ENCODE measurements around the gene AKT3.
"Not testable (repeated sequence)": the region's sequence is repeated elsewhere in the genome, so short reads cannot be mapped to it uniquely, and the experiment has no call there.

Gene AKT3

DNA sequence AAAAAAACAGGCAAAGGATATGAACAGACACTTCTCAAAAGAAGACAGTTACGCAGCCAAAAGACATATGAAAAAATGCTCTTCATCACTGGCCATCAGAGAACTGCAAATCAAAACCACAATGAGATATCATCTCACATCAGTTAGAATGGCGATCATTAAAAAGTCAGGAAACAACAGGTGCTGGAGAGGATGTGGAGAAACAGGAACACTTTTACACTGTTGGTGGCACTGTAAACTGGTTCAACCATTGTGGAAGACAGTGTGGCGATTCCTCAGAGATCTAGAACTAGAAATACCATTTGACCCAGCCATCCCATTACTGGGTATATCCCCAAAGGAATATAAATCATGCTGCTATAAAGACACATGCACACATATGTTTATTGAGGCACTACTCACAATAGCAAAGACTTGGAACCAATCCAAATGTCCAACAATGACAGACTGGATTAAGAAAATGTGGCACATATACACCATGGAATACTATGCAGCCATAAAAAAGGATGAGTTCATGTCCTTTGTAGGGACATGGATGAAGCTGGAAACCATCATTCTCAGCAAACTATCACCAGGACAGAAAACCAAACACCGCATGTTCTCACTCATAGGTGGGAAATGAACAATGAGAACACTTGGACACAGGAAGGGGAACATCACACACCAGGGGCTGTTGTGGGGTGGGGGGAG, 77.5 kb downstream of the AKT3 start:
- DNase-seq: not testable (repeated sequence)

DNA sequence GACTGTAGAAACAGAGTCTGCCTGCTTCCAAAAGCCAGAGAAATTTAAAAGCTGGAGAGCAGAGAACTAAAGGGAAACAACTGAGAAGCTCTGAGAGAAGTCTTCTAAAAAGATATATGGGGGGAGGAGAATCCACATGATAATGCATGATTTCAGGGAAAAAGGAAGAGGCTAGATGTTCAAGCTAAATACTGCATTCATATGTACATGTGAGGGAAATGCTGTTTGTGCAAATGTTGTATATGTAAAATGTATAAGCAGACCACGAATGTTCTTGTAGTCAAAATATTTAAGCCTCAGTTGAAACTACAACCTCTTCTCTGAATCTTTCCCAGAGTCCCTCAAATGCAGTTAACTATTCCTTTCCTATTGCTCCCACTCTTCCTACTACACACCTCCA, 79.2 kb downstream of the AKT3 start:
- DNase-seq: no peak

DNA sequence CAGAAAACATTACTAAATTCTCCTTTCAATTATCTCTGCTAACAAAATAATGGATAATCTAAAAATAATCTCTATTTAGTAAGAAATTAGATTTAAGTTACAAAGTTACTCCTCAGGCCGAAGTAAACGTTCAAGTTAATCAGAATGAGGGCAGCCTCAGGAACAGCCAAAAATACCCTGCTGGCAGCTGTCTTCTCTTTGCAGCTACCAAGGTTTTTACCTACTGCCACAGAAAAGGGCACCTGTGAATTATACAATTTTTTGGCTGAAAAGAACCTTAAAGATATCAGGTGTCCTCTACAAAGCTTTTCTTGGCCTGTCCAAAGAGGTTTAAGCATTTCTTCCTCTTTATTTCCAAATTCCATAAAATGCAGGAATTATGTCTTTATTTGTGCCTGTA, 84.4 kb downstream of the AKT3 start:
- no peak for DNase-seq

DNA sequence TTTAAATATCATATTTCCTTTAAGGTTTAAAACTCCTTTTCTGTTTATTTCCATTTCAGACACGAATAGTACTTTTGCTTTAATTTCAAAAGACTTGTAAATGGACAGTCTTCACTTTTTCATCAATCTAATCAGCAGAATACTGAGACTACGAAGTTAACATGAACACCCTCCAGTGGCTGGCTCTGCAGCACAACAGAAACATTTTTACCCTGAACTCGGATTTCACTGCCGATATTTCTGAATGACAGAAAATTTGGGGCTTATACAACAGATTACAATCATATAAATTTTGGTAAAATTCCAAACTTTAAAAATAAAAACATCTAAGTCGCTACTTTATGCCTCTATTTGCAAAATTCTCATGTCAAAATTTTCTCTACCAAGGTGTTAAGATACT, 86.2 kb downstream of the AKT3 start:
- DNase-seq: no peak

DNA sequence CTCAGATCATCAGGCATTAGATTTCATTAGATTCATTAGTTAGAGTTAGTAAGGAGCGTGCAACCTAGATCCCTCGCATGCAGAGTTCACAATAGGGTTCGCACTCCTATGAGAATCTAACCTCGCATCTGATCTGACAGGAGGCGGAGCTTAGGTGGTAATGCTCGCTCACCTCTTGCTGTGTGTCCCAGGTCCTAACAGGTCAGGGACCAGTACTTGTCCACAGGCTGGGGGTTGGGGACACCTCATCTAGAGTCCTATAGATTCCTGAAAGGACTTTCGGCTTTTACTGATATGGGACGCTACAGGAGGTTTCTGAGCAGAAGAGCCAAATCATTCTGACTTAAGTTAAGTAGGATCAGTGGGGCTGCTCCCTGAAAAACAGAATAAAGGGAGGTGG, 91.4 kb downstream of the AKT3 start:
- no peak for DNase-seq

DNA sequence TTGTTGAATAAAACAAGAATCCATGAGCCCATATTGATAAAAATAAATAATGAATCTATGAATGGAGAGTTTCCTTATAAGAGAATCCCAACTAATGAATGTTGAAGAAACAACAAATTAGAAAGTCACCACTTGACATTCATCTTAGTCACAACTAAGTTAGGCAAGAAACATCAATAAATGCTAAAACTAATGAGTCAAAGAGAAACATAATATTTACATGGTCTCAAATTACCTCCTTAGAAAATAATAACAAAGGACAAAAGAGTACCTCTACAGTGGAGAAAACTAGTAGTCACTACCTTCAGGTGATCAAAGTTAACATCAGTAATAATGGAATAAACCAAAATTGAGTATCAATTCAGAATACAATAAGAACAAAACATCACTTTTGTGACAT, 93.5 kb downstream of the AKT3 start:
- DNase-seq: no peak

DNA sequence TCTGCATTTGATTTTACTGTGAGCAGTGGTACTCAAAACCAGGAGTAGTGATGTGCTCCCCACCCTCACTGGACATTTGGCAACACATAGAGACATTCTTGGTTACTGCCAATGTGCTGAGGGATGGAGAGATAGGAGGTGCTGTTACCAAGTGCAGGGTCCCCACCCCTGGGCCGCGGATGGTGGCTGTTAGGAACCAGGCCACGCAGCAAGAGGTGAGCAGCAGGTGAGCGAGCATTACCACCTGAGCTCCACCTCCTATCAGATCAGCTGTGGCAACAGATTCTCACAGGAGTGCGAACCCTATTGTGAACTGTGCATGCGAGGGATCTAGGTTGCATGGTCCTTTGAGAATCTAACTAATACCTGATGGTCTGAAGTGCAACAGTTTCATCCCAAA, 95.7 kb downstream of the AKT3 start:
- DNase-seq: no peak

DNA sequence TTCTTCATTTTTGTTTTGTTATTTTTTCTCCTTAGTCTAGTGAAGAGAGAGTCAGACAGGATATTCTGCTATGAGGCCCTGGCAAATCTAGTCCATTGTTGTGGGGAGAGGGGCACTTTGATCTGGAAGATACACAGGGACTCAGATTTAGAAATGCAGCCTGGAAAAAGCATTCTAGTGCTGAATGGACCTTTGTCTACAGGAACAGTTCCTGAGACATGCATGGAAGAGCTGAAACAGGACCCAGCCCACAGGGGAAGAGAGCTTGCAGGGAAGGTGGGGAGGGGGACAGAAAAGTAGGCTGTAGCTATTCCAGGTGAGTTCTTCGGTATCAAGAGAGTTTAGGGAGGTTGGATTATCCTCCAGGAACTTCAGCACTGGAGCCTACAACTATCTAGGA, 98.5 kb downstream of the AKT3 start:
- DNase-seq: no peak

DNA sequence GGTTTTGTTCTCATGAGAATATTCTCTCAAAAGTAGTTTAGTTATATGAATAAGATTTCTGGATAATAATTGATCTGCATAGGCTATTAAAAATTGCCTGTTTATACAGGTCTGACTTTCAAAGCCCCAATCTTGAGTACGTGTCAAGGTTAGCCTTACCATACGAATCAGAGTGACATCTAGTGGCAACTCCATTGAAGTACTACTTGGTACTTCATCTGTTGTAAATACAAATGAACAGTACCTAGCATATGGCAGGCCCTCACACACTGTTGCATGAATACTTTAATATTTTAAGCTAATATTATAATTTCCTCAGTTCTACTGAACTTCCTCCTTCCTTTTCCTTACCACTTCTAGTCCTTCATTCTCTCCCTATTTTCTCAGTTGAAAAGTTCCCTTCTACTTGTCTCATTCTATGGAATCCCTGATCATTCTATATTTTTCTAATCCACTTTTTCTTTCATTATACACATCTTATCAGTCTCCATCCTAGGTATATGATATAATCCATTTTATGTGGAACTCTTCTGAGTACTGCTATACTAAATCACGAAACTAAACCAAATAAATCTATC, 101.2 kb downstream of the AKT3 start:
- DNase-seq: peak in 2 of 5 experiments; percentile 10 to 82

DNA sequence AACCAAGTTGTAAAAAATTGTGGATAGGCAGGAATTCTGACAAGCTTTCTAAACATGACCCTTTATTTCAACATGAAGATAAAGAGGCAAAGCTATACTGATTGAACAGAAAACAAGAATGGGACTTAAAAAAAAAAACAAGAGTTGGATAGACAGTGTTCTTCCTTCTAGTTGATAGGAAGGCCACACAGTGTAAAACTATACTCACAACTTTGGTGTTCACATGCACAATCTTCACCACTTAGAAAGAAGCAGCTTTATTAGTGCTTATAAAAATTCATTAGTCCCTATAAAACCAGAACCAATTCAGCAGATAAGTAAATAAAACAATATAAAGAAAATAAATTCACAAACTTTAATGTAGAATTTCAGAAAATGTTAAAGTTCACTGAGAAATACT, 101.8 kb downstream of the AKT3 start:
- no peak for DNase-seq

DNA sequence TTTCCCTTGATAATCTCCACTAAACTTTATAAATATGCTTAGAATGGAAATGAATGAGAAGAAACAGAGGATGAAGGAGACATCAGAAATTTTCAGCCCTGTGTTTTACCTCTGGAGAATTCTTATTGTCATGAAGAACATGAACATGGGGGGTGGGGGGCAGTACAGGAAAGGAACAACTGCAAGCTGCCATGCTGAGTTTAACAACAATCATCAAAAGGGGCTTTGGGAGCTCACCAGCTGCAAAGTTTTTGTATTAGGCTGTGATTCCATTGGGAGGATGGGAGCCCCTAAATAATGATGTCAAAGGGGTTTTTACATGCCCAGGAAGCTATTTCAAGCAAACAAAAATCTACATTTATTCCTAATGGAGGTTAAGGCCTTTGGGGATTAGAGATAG, 103.3 kb downstream of the AKT3 start:
- no peak for DNase-seq

DNA sequence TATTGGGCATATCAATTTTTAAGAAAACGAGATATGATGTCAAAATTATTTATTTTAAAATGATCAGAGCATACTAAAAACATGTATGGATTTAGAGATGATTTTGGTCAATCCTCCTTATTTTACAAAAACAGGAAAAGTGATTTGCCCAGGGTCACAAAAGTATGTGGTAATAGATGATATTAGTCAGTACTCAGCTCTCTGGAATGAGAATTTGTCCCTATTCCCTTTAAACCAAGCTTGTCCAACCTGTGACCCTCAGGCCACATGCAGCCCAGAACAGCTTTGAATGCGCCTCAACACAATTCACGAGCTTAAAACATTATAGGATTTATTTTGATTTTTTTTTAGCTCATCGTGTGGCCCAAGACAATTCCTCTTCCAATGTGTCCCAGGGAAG, 104.7 kb downstream of the AKT3 start:
- DNase-seq: no peak

DNA sequence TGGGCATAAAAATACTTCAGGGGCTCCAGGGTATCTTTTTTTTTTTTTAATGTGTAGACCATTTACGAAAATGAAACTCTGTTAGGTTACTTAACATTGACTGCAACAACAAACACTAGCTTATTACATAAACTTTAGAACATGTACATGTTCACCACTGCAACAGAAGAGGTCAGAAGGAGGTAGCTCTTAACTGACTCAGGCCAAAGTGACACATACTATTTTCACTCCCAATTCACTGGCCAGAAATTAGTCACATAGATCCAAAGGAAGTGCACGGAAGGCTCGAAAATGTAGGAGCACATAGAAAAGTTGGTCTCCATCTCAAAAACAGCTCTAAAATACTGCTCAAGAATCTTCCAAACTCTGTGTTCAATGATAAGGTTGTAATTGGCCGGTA, 107.2 kb downstream of the AKT3 start:
- no peak for DNase-seq

DNA sequence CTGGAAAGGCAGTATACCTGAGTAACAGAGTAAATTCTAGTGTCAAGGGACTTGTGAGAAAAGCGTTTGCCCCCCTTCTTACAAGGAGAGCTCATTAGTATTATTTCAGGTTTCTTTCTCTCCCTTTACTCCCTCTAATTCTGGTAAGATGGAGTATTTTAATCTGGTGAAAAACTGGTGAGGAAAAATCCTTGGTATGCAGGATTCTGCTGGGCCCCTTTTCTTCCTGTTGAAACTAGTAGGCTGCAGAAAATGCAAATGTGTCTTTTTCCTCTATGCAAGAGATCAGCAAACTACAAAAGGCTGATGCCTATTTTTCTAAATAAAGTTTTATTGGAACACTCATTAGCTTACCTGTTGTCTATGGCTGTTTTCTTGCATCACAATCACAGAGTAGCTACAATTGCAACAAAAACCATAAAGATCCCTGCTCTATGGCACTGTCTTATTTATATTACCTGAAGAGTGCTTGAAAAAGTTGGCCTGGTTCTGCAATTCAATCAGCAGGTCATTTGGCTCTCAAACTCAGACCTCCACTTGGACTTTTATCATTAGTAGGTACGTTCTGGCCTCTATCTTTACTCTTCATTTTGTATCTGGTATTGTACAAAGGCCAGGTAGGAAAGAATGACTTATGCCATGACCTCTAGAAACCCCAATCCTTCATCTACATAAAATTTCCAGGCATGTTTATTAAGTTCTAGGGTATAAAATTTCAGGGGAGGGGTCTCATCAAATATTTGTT, 109.6 kb downstream of the AKT3 start:
- no peak for DNase-seq

DNA sequence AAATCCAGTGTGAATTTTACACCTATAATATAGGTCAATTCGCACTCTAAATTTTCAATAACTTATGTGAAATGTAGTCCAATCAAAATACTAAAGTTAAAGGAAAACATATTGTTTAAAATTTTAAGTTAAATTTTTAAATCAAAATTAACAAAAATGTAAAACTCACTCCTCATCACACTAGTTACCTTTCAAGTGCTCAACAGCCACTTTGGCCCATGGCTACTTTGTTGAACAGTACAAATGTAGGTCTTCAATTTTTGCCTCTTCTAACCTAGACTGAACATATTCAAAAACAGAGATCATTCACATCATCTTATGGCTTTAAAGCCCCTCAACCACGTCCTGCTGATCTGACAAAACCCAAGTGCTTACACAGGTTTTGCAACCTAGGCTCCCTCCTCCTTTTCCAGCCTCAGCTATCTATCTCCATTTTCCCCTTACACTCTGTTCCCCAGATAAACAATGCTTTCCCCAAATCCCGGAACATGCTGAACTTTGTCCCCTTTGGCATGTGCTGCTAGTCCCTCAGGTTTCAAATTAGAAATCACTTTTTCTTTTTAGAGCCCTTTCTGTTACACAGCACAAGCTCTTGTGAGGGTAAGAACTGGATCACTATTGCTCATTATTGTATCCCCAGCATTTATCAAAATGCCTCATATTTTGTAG, 110.6 kb downstream of the AKT3 start:
- peak in 1 of 5 experiments; percentile 40 for DNase-seq

DNA sequence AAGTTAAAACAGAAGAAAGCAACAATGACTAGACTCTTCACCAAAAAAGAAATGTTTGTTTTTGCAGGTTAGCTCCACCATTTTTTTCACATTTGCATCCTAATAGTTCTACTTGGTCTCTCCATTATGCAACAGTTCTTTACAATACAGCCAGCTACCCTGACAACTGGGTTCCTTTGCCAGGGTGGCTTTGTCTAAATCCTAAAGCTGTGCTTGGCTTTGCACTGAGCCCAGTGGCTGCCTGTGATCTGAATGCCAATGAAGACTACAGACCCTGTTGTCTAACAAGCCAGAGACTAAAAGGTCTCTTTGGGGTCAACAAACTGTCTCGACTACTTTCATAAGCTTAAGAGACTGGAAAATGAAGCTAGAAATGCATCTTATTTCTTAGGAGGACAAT, 112.0 kb downstream of the AKT3 start:
- no peak for DNase-seq

DNA sequence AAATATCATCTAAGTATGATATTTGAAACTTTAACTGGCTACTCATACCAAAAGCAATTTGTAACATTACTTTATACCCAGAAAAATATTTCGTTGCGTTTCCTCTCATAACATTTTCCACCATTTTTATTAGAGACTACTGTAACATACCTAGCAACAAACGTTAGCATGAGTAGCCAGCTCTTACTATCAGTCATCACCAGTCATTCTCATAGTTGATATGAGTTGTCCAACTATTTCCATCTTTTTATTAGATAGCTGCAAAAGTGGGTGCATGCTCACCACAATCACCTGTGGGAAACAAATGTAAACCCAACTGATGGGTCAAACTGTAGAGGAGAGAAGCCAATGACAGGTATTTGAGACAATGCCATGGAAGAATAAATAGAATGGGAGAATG, 114.6 kb downstream of the AKT3 start:
- peak in 1 of 5 experiments; percentile 58 for DNase-seq

DNA sequence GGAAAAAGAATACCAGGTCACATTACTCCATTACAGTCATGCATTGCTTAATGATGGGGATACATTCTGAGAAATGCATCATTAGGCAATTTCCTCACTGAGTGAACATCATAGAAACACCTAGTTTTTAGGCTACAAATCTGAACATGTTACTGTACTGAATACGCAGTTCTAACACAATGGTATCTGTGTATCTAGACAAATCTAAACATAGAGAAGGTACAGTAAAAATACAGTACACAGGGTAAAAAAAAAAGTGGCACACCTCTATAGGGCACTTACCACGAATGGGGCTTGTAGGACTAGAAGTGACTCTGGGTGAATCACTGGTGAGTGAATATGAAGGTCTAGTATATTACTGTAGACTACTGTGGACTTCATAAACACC, 115.7 kb downstream of the AKT3 start:
- no peak for DNase-seq

DNA sequence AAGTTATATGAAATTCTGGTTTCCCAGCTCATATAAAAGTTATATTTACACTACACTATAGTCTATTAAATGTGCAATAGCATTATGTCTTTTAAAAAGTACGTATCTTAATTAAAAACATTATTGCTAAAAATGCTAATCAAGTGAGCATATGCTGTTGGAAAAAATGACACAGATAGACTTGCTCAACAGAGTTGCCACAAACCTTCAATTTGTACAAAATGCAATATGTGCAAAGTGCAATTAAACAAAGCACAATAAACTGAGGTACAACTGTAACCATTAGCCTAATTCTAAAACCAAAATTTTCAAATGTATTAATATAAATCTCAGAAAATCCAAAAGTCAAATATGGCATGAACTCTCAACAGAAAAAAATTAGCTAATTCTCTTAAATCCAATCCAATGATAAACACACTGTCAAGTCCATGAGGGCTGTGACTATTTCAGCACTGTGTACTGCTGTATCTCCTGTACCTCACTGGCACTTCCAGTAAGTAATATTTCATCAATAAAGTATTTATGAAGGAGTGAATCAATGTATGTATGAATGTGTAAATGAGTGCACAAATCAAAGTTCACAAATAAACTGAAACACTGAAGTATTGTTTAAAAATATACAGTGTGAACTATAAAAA, 116.3 kb downstream of the AKT3 start:
- DNase-seq: no peak

DNA sequence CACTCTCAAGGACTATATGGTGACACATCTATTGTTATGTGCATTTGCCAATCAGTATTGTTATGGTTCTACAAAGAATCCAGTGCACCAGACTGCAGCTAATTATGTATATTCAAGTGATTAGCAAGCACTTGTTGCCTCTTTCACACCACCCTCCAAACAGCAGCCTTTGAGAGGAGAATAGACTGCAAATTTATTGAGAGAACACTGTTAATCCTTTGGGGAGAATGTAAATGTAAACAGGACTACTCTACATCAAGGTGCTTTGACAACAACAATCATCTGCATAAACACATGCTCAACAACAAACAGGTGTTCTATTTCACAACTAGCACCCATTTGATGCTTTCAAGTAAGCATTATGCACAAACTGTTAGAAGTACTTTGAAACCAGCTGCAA, 117.4 kb downstream of the AKT3 start:
- no peak for DNase-seq

DNA sequence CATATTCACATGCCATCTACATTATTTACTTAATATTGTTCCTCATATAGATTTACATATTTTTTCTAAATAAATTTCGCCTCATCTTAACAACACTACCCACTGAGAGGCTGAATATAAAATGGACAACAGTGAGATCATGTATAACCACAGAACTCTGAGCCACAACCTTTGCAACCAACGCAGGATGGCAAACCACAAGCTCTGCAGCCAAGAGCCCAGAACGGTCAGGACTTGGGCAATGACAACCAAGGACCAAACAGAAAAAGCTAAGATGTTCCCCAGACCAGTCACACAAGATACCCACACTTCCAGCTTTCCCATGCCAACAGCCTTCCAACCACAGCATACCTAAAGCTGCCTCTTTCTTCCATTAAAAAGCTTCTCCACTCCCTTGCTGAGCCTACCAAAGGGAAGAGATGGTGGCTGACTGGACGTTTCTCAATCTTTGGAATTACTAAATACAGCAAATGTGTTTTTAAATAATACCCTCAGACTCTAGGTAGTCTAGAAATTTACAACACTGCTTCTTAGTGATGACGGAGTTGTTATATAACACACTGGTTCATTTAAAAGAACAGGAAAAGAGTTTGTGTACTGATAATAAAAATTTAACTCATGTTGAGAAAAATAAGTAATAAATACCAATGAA, 117.9 kb downstream of the AKT3 start:
- DNase-seq: no peak

DNA sequence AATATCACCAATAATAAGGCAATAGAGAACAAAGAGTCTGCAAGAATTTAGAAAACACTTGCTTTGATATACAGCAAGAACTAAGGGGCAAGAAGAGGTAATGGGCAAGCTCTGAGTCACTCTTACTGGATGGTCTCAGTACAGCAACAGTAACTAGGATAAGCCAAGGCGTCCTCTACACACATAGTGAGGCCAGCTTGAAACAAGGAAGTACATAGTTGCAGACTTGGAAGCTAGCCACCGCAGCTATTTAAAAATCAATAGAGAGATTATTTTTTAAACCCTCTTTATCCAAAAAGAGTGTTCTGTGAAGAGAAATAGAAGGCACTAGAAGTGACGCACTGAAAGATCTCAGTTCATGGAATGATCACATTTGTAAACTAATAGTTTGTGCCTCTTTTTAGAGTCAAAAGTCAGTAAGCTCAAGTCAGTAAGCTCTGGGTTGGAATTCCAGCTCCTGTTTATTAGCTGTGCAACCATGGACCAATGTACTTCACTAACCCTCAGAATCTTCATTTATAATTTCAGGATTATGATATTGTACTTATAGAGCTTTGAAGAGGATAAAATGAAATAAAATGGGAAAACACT, 118.6 kb downstream of the AKT3 start:
- no peak for DNase-seq
